Heart left ventricle (tissue), 16 donors: ENCODE data around the gene CDK2AP2. TPM values are rescaled to one million over a fixed set of nuclear protein-coding genes. Genes with fewer than 3 reads are reported as not detected.

ENCODE experiments used
- ATAC-seq, 4 donors: fragments of 200-7000 bp; cut with Tn5 transposase; one replicate each; pipeline ENCODE4 v1.9.1; 2020 to 2022; ENCODE audit warnings: moderate library complexity in 4 of 4, mild to moderate bottlenecking in 3 of 4, moderate number of reproducible peaks in 1 of 4
- DNase-seq, 5 donors: peaks; one replicate each; pipeline ENCODE4 v3.0.0-alpha.2; 2020
- H3K27ac ChIP-seq, 12 donors: fragments of 200-600 bp; sonication (generic) in 4 of 12; one replicate each; pipeline versions ENCODE4 v1.5.0 to v1.8.0; 2016 to 2022; ENCODE audit warnings: mild to moderate bottlenecking in 2 of 12
- H3K27me3 ChIP-seq, 9 donors: fragments of 200-600 bp; sonication (generic) in 2 of 9; one replicate each; pipeline versions ENCODE4 v1.5.1 to v1.8.0; 2016 to 2022; ENCODE audit warnings: mild to moderate bottlenecking in 3 of 9
- H3K36me3 ChIP-seq, 9 donors: fragments of 200-600 bp; sonication (generic) in 2 of 9; one replicate each; pipeline versions ENCODE4 v1.5.0 to v1.8.0; 2018 to 2022; ENCODE audit warnings: mild to moderate bottlenecking in 2 of 9
- H3K4me1 ChIP-seq, 12 donors: fragments of 200-600 bp; sonication (generic) in 4 of 12; one replicate each; pipeline versions ENCODE4 v1.5.0 to v1.8.0; 2016 to 2022; ENCODE audit warnings: mild to moderate bottlenecking in 3 of 12
- H3K4me3 ChIP-seq, 12 donors: fragments of 200-600 bp; sonication (generic) in 4 of 12; one replicate each; pipeline versions ENCODE4 v1.5.0 to v1.8.0; 2017 to 2022; ENCODE audit warnings: mild to moderate bottlenecking in 9 of 12, moderate library complexity in 4 of 12
- H3K9me3 ChIP-seq, 12 donors: fragments of 200-600 bp; sonication (generic) in 4 of 12; one replicate each; pipeline versions ENCODE4 v1.5.0 to v1.8.0; 2016 to 2022; ENCODE audit warnings: mild to moderate bottlenecking in 1 of 12
- CTCF ChIP-seq, 12 donors: fragments of 200-600 bp; sonication (generic) in 4 of 12; IDR thresholded peaks; one replicate each; pipeline versions ENCODE4 v1.5.0 to v1.8.0; 2018 to 2022; ENCODE audit warnings: antibody characterized with exemption in 12 of 12, mild to moderate bottlenecking in 5 of 12
- POLR2A ChIP-seq, 2 donors: fragments of 450-650 bp; IDR thresholded peaks; one replicate each; pipeline ENCODE4 v1.6.1; 2017; ENCODE audit warnings: antibody characterized with exemption in 2 of 2, mild to moderate bottlenecking in 2 of 2, moderate library complexity in 2 of 2
- WGBS, 4 donors: extraction: QIAGEN DNeasy Blood & Tissue Kit in 2 of 4; methylation state at CpG; one replicate each; pipeline versions ENCODE4 v1.1.5 to v1.1.7; 2013 to 2018; 5-methylcytosine and 5-hydroxymethylcytosine counted together
- intact Hi-C, 10 donors: fragments of 100-400 bp; cut with DNase I; formaldehyde crosslinking; loops; one replicate each; pipeline versions ENCODE4 v1.11.1 to v1.14.2; 2022
- polyA plus RNA-seq, 2 donors: library from polyadenylated mRNA; stranded (reverse); fragments of 200-250 nt; gene quantifications; one replicate each; pipeline ENCODE4 v1.2.3, GENCODE V29; 2013
- total RNA-seq, 9 donors: library from RNA; depleted of rRNA in 2 of 9; stranded (reverse); fragments of >200 nt in 2 of 9; fragmentation: NEBNext Ultra II Directional in 3 of 9; extraction: Animal tissue kit (Norgen Biotek cat#: 25700) in 3 of 9; gene quantifications; one replicate each; pipeline versions ENCODE4 v1.1.0 to v1.2.4, GENCODE V29; 2016 to 2023
- donor health status: ischemic (EF 13 %, LVEDD 7.1; RV severe dilation, severe dysfunction).
- donor health status: healthy with polysubstance abuse.
- donor health status: DM: no; HTN: yes; CAD: no.
- donor health status: DM: no; HTN: no; CAD: no.
- donor health status: ischemic (EF 25% LVEDD 6.9; RV normal size, moderate dysfunction).
- donor health status: ischemic (EF 25% LVEDD 5.7; RV mildly dilated, moderate dysfunction).
- donor health status: healthy.
- donor health status: DM: yes; HTN: yes; CAD: no.
- donor health status: ischemic (EF 35%, LVEDD 5.7; RV mildly dilated, moderate dysfunction).
- donor health status: nonischemic (EF 11% LVEDD 7.7; RV severe dilation, severe dysfunction).
- donor health status: DM: yes; HTN: yes; CAD: no.
- donor health status: PGD.
- donor health status: ischemic (EF 29% LVEDD 5.4; RV normal size, mild dysfunction).
- donor health status: nonischemic (EF 23%, LVEDD 6.1; RV moderate dilation, normal function).

Gene CDK2AP2
- total and polyA plus RNA-seq, 11 donors = 37.0 to 461 (median 60.1) TPM

- no peaks in the 10 kb centered on the region for H3K36me3 ChIP-seq
- DNase-seq (no peak), ATAC-seq (no peak)
- peaks cover 0 to 5% (median 0%) of the 10 kb centered on the region in 12 donors for H3K4me1 ChIP-seq
- 35 to 43% (median 36%) methylated on average over 4 of the region's 4 CpGs for WGBS, 4 donors
- no peak overlapping the region for H3K4me3 ChIP-seq
- TF ChIP-seq CTCF (IDR thresholded peaks at IDR 0.05) = no peak
- intact Hi-C loops = no loop called here
- no peak overlapping the region for H3K27ac ChIP-seq
- no peaks in the 10 kb centered on the region for H3K27me3 ChIP-seq
- H3K9me3 ChIP-seq = peaks cover 0 to 20% (median 8%) of the 10 kb centered on the region in 12 donors
These were observed 26.2 kb upstream of the CDK2AP2 start for GRCh38 chr11:67534070-67534679.

GRCh38 chr11:67532889-67533288 is 24.9 kb upstream of the CDK2AP2 start:
- Histone ChIP-seq H3K27me3 (no peaks in the 10 kb centered on the region), H3K27ac (no peak overlapping the region), H3K9me3 (peaks cover 0 to 20% (median 8%) of the 10 kb centered on the region in 12 donors), H3K36me3 (no peaks in the 10 kb centered on the region), H3K4me1 (peaks cover 0 to 5% (median 0%) of the 10 kb centered on the region in 12 donors), H3K4me3 (no peak overlapping the region)
- WGBS, 4 donors = 64 to 74% (median 73%) methylated on average over 2 of the region's 2 CpGs
- TF ChIP-seq POLR2A (IDR thresholded peaks at IDR 0.05) = no peak
- TF ChIP-seq CTCF (IDR thresholded peaks at IDR 0.05) = no peak
- ATAC-seq = no peak
- intact Hi-C loops = no loop called here
- DNase-seq = no peak

- intact Hi-C loops = no loop called here
- DNase-seq = no peak
- ATAC-seq = no peak
- Histone ChIP-seq H3K27me3 (no peaks in the 10 kb centered on the region), H3K9me3 (peaks cover 0 to 20% (median 8%) of the 10 kb centered on the region in 12 donors), H3K4me1 (peaks cover 0 to 5% (median 0%) of the 10 kb centered on the region in 12 donors), H3K27ac (no peak overlapping the region), H3K4me3 (no peak overlapping the region), H3K36me3 (no peaks in the 10 kb centered on the region)
- 75 to 87% (median 81%) methylated on average over 5 of the region's 5 CpGs for WGBS, 4 donors
- TF ChIP-seq POLR2A (IDR thresholded peaks at IDR 0.05) (no peak), CTCF (IDR thresholded peaks at IDR 0.05) (no peak)
These were observed 22.3 kb upstream of the CDK2AP2 start for GRCh38 chr11:67530282-67530592.

GRCh38 chr11:67528376-67528775 is 20.4 kb upstream of the CDK2AP2 start:
- no peaks in the 10 kb centered on the region for H3K36me3 ChIP-seq
- DNase-seq (no peak), ATAC-seq (no peak)
- H3K27ac ChIP-seq = no peak overlapping the region
- H3K4me3 ChIP-seq = no peak overlapping the region
- intact Hi-C loops = no loop called here
- peaks cover 0 to 4% (median 0%) of the 10 kb centered on the region in 12 donors for H3K9me3 ChIP-seq
- WGBS, 4 donors = 86 to 91% (median 87%) methylated on average over 4 of the region's 4 CpGs
- H3K27me3 ChIP-seq = no peaks in the 10 kb centered on the region
- TF ChIP-seq POLR2A (IDR thresholded peaks at IDR 0.05) (no peak), CTCF (IDR thresholded peaks at IDR 0.05) (no peak)
- peaks cover 0 to 5% (median 0%) of the 10 kb centered on the region in 12 donors for H3K4me1 ChIP-seq
